ENCODE data around the gene DLG3. TPM values are rescaled to one million over a fixed set of nuclear protein-coding genes. Genes with fewer than 3 reads are reported as not detected.

Gene DLG3
- total RNA-seq, 1 experiment from 2014 or later: 71.2 TPM

DNA sequence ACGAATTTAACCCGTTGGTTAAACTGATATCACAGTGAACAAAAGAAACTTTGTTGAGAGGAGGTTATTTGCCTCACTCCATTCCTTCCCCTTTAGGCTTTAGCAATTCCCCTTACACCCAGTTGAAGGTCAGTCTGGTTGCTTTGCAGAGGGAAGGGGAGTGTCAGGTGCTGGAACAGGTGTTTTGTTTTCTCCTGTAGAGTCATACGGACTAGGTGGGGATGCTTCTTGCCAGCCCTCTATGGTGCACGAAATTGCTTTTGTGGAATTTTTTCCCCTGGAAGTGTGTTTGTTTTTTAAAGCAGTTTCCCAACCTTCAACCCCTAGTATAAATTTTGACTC is 33.1 kb downstream of the DLG3 start:
- Histone ChIP-seq H3K4ac (ENCODE audit: low read depth, low read length) (no peak overlapping the region), H4K91ac (ENCODE audit: insufficient read length, low read depth, low read length) (no peak overlapping the region), H3K9me3 (ENCODE audit: control insufficient read depth, low read depth, low read length) (peaks cover 31% of the 10 kb centered on the region), H2BK15ac (ENCODE audit: low read depth, low read length) (no peak overlapping the region), H3K27ac (ENCODE audit: insufficient read length, low read depth, low read length) (peak overlapping the region; percentile 47), H4K20me1 (ENCODE audit: control insufficient read depth, insufficient read depth, insufficient read length) (no peaks in the 10 kb centered on the region), H3K9ac (ENCODE audit: extremely low read depth, insufficient read length, low read length) (no peak overlapping the region), H3K18ac (ENCODE audit: insufficient read length, low read depth, low read length) (no peak overlapping the region), H2BK120ac (ENCODE audit: low read depth, low read length, poor library complexity, severe bottlenecking) (no peak overlapping the region), H3K79me1 (ENCODE audit: insufficient read depth, low read depth, low read length, poor library complexity, severe bottlenecking) (peaks cover 4% of the 10 kb centered on the region), H3K23ac (ENCODE audit: insufficient read length, low read depth, low read length) (no peak overlapping the region), H3K14ac (ENCODE audit: insufficient read depth, low read length) (no peak overlapping the region), H3K4me1 (ENCODE audit: insufficient read depth, low read length) (peaks cover 14% of the 10 kb centered on the region; the same call in 1 of the 2 replicates), H2AFZ (ENCODE audit: low read length) (no peak overlapping the region), H3K23me2 (ENCODE audit: insufficient read length, low read depth, low read length, poor library complexity, severe bottlenecking) (no peaks in the 10 kb centered on the region), H4K5ac (ENCODE audit: insufficient read length, low read depth, low read length) (no peak overlapping the region), H2BK12ac (ENCODE audit: insufficient read length, low read depth, low read length) (no peak overlapping the region), H3K4me2 (ENCODE audit: insufficient read depth, insufficient read length, low read length) (peak overlapping the region; percentile 48), H2AK5ac (ENCODE audit: insufficient read length, low read length) (no peak overlapping the region), H3K79me2 (ENCODE audit: insufficient read depth, low read length) (peaks cover 2% of the 10 kb centered on the region; the same call in 1 of the 2 replicates), H3T11ph (ENCODE audit: low read length) (no peak overlapping the region), H3K56ac (ENCODE audit: insufficient read length, low read depth, low read length) (no peak overlapping the region), H3K27me3 (ENCODE audit: insufficient read depth, low read length) (no peaks in the 10 kb centered on the region), H2BK5ac (ENCODE audit: insufficient read length, low read length) (no peak overlapping the region), H2BK20ac (ENCODE audit: low read depth, low read length, poor library complexity, severe bottlenecking) (no peak overlapping the region), H4K8ac (replicated peaks; ENCODE audit: insufficient read length, low read depth, low read length) (no peak overlapping the region)
- H3K4me3 Mint-ChIP-seq: peak overlapping the region; percentile 26 to 68; a peak in 4 of 5 replicates
- TF ChIP-seq, protein P1, sequence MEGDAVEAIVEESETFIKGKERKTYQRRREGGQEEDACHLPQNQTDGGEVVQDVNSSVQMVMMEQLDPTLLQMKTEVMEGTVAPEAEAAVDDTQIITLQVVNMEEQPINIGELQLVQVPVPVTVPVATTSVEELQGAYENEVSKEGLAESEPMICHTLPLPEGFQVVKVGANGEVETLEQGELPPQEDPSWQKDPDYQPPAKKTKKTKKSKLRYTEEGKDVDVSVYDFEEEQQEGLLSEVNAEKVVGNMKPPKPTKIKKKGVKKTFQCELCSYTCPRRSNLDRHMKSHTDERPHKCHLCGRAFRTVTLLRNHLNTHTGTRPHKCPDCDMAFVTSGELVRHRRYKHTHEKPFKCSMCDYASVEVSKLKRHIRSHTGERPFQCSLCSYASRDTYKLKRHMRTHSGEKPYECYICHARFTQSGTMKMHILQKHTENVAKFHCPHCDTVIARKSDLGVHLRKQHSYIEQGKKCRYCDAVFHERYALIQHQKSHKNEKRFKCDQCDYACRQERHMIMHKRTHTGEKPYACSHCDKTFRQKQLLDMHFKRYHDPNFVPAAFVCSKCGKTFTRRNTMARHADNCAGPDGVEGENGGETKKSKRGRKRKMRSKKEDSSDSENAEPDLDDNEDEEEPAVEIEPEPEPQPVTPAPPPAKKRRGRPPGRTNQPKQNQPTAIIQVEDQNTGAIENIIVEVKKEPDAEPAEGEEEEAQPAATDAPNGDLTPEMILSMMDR (conservative IDR thresholded peaks at IDR 0.05): no peak
- peak overlapping the region in 2 of 3 experiments; percentile 93 to 96; a peak in 4 of 7 replicates for H3K27ac Mint-ChIP-seq
- WGBS (ENCODE audit: extremely low coverage, insufficient read length, low lambda C conversion rate): no CpG with 5 or more reads among the region's 4 CpGs
- peaks cover 13 to 35% (median 26%) of the 10 kb centered on the region in 3 experiments for H3K36me3 Mint-ChIP-seq (ENCODE audit: insufficient read depth in 1 of 3, low read depth in 3 of 3)
- peaks cover 79 to 84% of the 10 kb centered on the region in 2 experiments for H3K4me1 Mint-ChIP-seq
- no peak for DNase-seq
- peaks cover 58 to 70% of the 10 kb centered on the region in 2 experiments for H3K9me3 Mint-ChIP-seq
- H3K27me3 Mint-ChIP-seq (ENCODE audit: low read depth): no peaks in the 10 kb centered on the region

Data from H9 (cell line).